Gastroesophageal sphincter (tissue), 4 donors: Measurements from ENCODE around the gene MED28. TPM values are rescaled to one million over a fixed set of nuclear protein-coding genes. Genes with fewer than 3 reads are reported as not detected.

Experiments used
- ATAC-seq: fragments of 150-250 bp; one replicate; pipeline ENCODE4 v1.9.1; 2016; ENCODE audit warnings: mild to moderate bottlenecking, moderate library complexity
- H3K27ac ChIP-seq, 4 donors: fragments of 200-600 bp; sonication (generic) in 3 of 4; 1 replicate in 3 of 4; 2 replicates in 1 of 4; pipeline ENCODE4 v1.5.1; 2016 to 2019
- H3K27me3 ChIP-seq: fragments of 200-600 bp; sonication (generic); one replicate; pipeline ENCODE4 v1.5.1; 2019
- H3K36me3 ChIP-seq, 2 donors: fragments of 200-600 bp; sonication (generic); one replicate each; pipeline ENCODE4 v1.5.1; 2019; ENCODE audit warnings: control low read depth in 1 of 2
- H3K4me1 ChIP-seq, 3 donors: fragments of 200-600 bp; sonication (generic); 1 replicate in 2 of 3; 2 replicates in 1 of 3; pipeline ENCODE4 v1.5.1; 2016 to 2019; ENCODE audit warnings: control low read depth in 2 of 3
- H3K4me3 ChIP-seq, 2 donors: fragments of 200-600 bp; sonication (generic); one replicate each; pipeline ENCODE4 v1.5.1; 2019; ENCODE audit warnings: mild to moderate bottlenecking in 1 of 2, moderate library complexity in 1 of 2
- H3K9me3 ChIP-seq, 3 donors: fragments of 200-600 bp; sonication (generic); one replicate each; pipeline ENCODE4 v1.5.1; 2017 to 2019; ENCODE audit warnings: control low read depth in 2 of 3
- EP300 ChIP-seq: sonication (generic); formaldehyde crosslinking; IDR thresholded peaks from one replicate; pipeline ENCODE4 v1.6.1; 2017; ENCODE audit warnings: antibody characterized with exemption, mild to moderate bottlenecking
- POLR2A ChIP-seq, 2 donors: fragments of 450-650 bp; IDR thresholded peaks; one replicate each; pipeline ENCODE4 v1.6.1; 2017; ENCODE audit warnings: antibody characterized with exemption in 2 of 2, mild to moderate bottlenecking in 2 of 2, moderate library complexity in 1 of 2
- POLR2AphosphoS5 ChIP-seq: sonication (generic); formaldehyde crosslinking; IDR thresholded peaks from one replicate; pipeline ENCODE4 v1.6.1; 2017; ENCODE audit warnings: antibody characterized with exemption
- WGBS, 2 donors: methylation state at CpG; one replicate each; pipeline ENCODE4 v1.1.5; 2018; ENCODE audit warnings: low coverage in 1 of 2; 5-methylcytosine and 5-hydroxymethylcytosine counted together
- total RNA-seq, 4 donors: library from RNA; depleted of rRNA; stranded (reverse); fragments of >200 nt; gene quantifications; one replicate each; pipeline ENCODE4 v1.1.0, GENCODE V29; 2016
- TF ChIP-seq, protein P1 (sequence below), 4 experiments: fragments of 200-600 bp in 2 of 4; fragments of 450-650 bp in 2 of 4; sonication (generic) in 1 of 4; IDR thresholded peaks; one replicate each; pipeline ENCODE4 v1.5.1; 2017 to 2019; ENCODE audit warnings: antibody characterized with exemption in 4 of 4, mild to moderate bottlenecking in 2 of 4, moderate library complexity in 2 of 4

Gene MED28
- total RNA-seq, 4 donors from 2014 or later, result 12.9 to 23.3 (median 17.6) TPM

GRCh38 chr4:17636696-17637622 is 22.5 kb downstream of the MED28 start:
- 24 to 80% methylated on average over 1 to 12 of the region's 32 CpGs for WGBS, 2 donors
- peaks cover 0 to 35% of the 10 kb centered on the region in 2 donors for H3K36me3 ChIP-seq
- TF ChIP-seq POLR2A (IDR thresholded peaks at IDR 0.05) (no peak), POLR2AphosphoS5 (no peak), EP300 (no peak)
- TF ChIP-seq, protein P1, sequence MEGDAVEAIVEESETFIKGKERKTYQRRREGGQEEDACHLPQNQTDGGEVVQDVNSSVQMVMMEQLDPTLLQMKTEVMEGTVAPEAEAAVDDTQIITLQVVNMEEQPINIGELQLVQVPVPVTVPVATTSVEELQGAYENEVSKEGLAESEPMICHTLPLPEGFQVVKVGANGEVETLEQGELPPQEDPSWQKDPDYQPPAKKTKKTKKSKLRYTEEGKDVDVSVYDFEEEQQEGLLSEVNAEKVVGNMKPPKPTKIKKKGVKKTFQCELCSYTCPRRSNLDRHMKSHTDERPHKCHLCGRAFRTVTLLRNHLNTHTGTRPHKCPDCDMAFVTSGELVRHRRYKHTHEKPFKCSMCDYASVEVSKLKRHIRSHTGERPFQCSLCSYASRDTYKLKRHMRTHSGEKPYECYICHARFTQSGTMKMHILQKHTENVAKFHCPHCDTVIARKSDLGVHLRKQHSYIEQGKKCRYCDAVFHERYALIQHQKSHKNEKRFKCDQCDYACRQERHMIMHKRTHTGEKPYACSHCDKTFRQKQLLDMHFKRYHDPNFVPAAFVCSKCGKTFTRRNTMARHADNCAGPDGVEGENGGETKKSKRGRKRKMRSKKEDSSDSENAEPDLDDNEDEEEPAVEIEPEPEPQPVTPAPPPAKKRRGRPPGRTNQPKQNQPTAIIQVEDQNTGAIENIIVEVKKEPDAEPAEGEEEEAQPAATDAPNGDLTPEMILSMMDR (IDR thresholded peaks at IDR 0.05), result peak in 3 of 4 experiments; percentile 72 to 94 (median 78)
- no peak overlapping the region for H3K4me3 ChIP-seq
- H3K27ac ChIP-seq, result no peak overlapping the region
- peak; percentile 74 for ATAC-seq
- H3K27me3 ChIP-seq, result peaks cover 2% of the 10 kb centered on the region
- no peaks in the 10 kb centered on the region for H3K9me3 ChIP-seq
- H3K4me1 ChIP-seq, result peaks cover 0 to 9% (median 0%) of the 10 kb centered on the region in 3 donors

DNA sequence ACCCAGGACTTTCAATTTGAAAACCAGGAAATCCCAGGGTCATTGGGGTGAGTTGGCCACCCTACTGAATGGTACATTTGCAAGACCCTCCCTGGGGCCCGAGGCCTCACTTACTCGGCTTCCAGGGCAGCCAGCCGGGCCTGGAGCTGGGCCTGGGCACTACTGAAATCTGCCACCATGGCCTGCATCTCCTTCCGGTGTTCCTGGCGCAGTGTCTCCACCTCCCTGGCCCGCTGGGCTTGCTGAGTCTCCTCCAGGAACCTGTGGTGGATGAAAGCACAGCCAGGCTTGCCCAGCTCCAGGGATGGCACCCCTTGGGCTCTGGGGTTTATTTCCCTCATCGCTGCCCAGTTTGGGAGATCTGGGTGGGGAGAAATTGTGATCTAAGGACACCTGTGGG is 24.7 kb downstream of the MED28 start:
- Histone ChIP-seq H3K27ac (no peak overlapping the region), H3K4me3 (no peak overlapping the region), H3K27me3 (peaks cover 22% of the 10 kb centered on the region), H3K9me3 (no peaks in the 10 kb centered on the region), H3K4me1 (peaks cover 0 to 13% (median 0%) of the 10 kb centered on the region in 3 donors), H3K36me3 (peaks cover 0 to 19% of the 10 kb centered on the region in 2 donors)
- TF ChIP-seq, protein P1 (IDR thresholded peaks at IDR 0.05), result no peak
- no peak for TF ChIP-seq POLR2AphosphoS5
- no peak for ATAC-seq
- no CpG with 5 or more reads among the region's 7 CpGs for WGBS, 2 donors

DNA sequence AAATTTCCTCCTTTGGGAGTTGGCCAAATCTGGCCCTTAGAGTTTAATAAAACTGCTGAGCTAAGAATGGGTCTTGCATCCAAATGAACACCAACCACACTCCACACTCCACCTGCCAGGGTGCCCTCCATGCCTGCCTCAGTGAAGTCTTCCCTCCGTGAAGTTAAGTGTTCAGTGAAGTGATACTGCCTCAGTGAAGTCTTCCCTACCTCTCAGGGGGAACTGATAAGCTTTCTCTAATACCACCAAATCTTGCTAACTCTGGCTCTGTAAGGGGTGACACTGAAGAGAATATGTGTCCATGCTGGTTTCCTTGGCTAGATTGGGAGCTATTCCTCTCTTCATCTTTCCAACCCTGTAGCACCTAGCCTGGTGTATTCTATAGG is 27.9 kb downstream of the MED28 start:
- WGBS, 2 donors, result 80 to 100% methylated on average over 1 of the region's 1 CpG
- H3K36me3 ChIP-seq, result peaks cover 0 to 7% of the 10 kb centered on the region in 2 donors
- no peak for ATAC-seq
- peaks cover 22% of the 10 kb centered on the region for H3K27me3 ChIP-seq
- TF ChIP-seq, protein P1 (IDR thresholded peaks at IDR 0.05), result no peak
- TF ChIP-seq POLR2AphosphoS5 (no peak), EP300 (no peak), POLR2A (IDR thresholded peaks at IDR 0.05) (no peak)
- H3K4me1 ChIP-seq, result peaks cover 0 to 7% (median 0%) of the 10 kb centered on the region in 3 donors
- H3K27ac ChIP-seq, result no peak overlapping the region
- no peaks in the 10 kb centered on the region for H3K9me3 ChIP-seq
- H3K4me3 ChIP-seq, result no peak overlapping the region

- TF ChIP-seq POLR2AphosphoS5 (no peak), EP300 (no peak), POLR2A (IDR thresholded peaks at IDR 0.05) (no peak)
- TF ChIP-seq, protein P1 (IDR thresholded peaks at IDR 0.05), result no peak
- no peak overlapping the region for H3K27ac ChIP-seq
- 25 to 74% methylated on average over 2 to 3 of the region's 3 CpGs for WGBS, 2 donors
- H3K4me1 ChIP-seq, result peaks cover 0 to 6% (median 0%) of the 10 kb centered on the region in 3 donors
- no peak for ATAC-seq
- H3K9me3 ChIP-seq, result no peaks in the 10 kb centered on the region
- H3K36me3 ChIP-seq, result peaks cover 0 to 7% of the 10 kb centered on the region in 2 donors
- H3K27me3 ChIP-seq, result peaks cover 22% of the 10 kb centered on the region
- H3K4me3 ChIP-seq, result no peak overlapping the region
These were observed 32.3 kb downstream of the MED28 start for GRCh38 chr4:17646693-17647092.
